ENCODE results near the gene ZNF784.

The ZNF784 gene

DNA sequence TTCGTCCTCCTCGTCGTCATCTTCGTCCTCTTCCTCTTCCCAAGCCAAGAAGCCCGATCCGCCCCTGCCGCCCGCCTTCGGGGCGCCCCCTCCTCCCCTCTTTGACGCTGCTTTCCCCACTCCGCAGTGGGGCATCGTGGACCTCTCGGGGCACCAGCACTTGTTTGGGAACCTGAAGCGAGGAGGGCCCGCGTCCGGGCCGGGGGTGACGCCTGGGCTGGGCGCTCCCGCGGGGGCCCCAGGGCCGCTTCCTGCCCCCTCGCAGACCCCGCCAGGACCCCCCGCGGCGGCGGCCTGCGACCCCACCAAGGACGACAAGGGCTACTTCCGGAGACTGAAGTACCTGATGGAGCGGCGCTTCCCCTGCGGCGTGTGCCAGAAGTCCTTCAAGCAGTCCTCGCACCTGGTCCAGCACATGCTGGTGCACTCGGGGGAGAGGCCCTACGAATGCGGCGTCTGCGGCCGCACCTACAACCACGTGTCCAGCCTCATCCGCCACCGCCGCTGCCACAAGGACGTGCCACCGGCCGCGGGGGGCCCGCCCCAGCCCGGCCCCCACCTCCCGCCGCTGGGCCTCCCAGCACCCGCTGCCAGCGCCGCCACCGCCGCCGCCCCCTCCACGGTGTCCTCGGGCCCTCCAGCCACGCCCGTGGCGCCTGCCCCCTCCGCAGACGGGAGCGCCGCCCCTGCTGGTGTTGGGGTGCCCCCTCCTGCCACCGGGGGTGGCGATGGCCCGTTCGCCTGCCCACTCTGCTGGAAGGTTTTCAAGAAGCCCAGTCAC is 10.2 kb downstream of the ZNF784 start:
- Histone ChIP-seq H3K9me3 (ENCODE audit: control insufficient read depth, low read length) (peaks cover 4% of the 10 kb centered on the region), H3K4me3 (ENCODE audit: insufficient read depth in 1 of 2, low read depth in 1 of 2, low read length in 2 of 2) (no peak overlapping the region), H3K4ac (ENCODE audit: low read depth in 1 of 2, low read length in 2 of 2) (no peak overlapping the region), H3K27ac (ENCODE audit: low read length, poor library complexity, severe bottlenecking) (no peak overlapping the region), H4K91ac (ENCODE audit: low read length) (no peak overlapping the region), H2BK12ac (ENCODE audit: low read length in 2 of 2) (no peak overlapping the region), H2AK5ac (ENCODE audit: low read length, severe bottlenecking) (no peak overlapping the region), H3K18ac (ENCODE audit: low read depth in 1 of 2, low read length in 2 of 2) (no peak overlapping the region), H3K27me3 (ENCODE audit: control insufficient read depth in 1 of 2, insufficient read depth in 1 of 2, low read length in 2 of 2) (no peaks in the 10 kb centered on the region), H2BK15ac (ENCODE audit: low read depth, poor library complexity, severe bottlenecking) (no peak overlapping the region), H2AFZ (ENCODE audit: low read depth, low read length) (no peak overlapping the region), H3K4me2 (ENCODE audit: low read length, poor library complexity, severe bottlenecking) (no peak overlapping the region), H3K23ac (ENCODE audit: low read length in 2 of 2) (no peak overlapping the region), H2BK5ac (ENCODE audit: low read depth, low read length, poor library complexity, severe bottlenecking) (no peak overlapping the region), H3K4me1 (ENCODE audit: control insufficient read depth, insufficient read depth, low read depth, low read length) (peaks cover 3% of the 10 kb centered on the region), H3K9ac (ENCODE audit: low read length) (no peak overlapping the region), H3K36me3 (ENCODE audit: control insufficient read depth in 1 of 2, insufficient read depth in 2 of 2, low read depth in 1 of 2, low read length in 2 of 2) (peaks cover 42 to 79% of the 10 kb centered on the region in 2 experiments), H3K14ac (ENCODE audit: low read length in 2 of 2) (no peak overlapping the region), H4K8ac (ENCODE audit: low read length) (no peak overlapping the region), H3K79me1 (replicated peaks; ENCODE audit: low read length, poor library complexity, severe bottlenecking) (peaks cover 52% of the 10 kb centered on the region), H2BK120ac (ENCODE audit: low read depth, low read length) (no peak overlapping the region)
- DNase-seq = no peak
- 96% methylated on average over 70 of the region's 75 CpGs for WGBS

DNA sequence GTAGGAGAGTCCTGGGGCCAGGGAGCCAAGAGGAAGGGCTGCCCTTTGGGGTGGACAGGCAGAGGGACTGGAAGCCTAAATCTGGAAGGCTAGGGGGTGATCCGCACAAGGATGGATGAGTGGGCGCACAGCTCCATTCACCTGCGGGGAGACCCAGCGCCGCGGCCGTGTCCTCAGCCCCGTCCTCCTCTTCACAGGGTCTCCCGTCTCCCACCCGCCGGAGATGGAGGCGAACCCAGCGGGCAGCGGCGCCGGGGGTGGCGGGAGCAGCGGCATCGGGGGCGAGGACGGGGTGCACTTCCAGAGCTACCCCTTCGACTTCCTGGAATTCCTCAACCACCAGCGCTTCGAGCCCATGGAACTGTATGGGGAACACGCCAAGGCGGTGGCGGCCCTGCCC is 11.0 kb downstream of the ZNF784 start:
- peaks cover 4% of the 10 kb centered on the region for H3K9me3 ChIP-seq (ENCODE audit: control insufficient read depth, low read length)
- no peak overlapping the region for H2BK15ac ChIP-seq (ENCODE audit: low read depth, poor library complexity, severe bottlenecking)

DNA sequence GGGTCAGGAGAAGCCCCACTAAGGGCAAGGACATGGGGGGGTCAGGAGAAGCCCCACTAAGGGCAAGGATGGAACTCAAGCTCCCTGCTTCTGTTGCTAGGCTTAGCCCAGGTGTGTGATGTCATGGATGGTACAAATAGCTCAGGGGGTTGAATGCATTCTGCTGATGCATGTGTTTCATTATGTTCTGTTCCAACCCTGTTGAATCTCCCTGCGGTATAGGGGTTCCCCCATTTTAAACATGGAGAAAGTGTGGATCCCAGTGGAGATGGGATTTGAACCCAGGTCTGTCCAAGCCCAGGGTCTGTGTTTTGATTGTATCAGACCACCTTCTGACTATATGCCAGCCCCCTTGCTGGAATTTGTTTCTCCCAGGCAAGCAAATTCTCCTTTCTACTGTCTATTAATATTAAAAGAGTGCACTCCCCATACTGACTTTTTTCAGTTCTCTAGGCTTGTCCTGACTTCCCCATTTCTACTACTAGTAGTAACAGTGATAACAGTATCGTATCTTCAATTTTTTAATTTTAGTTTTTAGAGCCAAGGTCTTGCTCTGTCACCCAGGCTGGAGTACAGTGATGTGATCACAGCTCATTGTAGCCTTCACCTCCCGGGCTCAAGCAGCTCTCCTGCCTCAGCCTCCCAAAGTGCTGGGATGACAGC is 12.3 kb downstream of the ZNF784 start:
- H2BK15ac ChIP-seq (ENCODE audit: low read depth, poor library complexity, severe bottlenecking) = no peak overlapping the region
- H3K27ac ChIP-seq (ENCODE audit: low read length, poor library complexity, severe bottlenecking) = no peak overlapping the region
- peaks cover 4% of the 10 kb centered on the region for H3K9me3 ChIP-seq (ENCODE audit: control insufficient read depth, low read length)
- no peak overlapping the region for H2BK12ac ChIP-seq (ENCODE audit: low read length in 2 of 2)
- H4K8ac ChIP-seq (ENCODE audit: low read length) = no peak overlapping the region
- no peak overlapping the region for H3K18ac ChIP-seq (ENCODE audit: low read depth in 1 of 2, low read length in 2 of 2)
- H3K4me1 ChIP-seq (ENCODE audit: control insufficient read depth, insufficient read depth, low read depth, low read length) = peaks cover 5% of the 10 kb centered on the region
- H2BK5ac ChIP-seq (ENCODE audit: low read depth, low read length, poor library complexity, severe bottlenecking) = no peak overlapping the region
- no peak for DNase-seq
- H4K91ac ChIP-seq (ENCODE audit: low read length) = no peak overlapping the region
- H3K14ac ChIP-seq (ENCODE audit: low read length in 2 of 2) = no peak overlapping the region
- H2AFZ ChIP-seq (ENCODE audit: low read depth, low read length) = no peak overlapping the region
- H2AK5ac ChIP-seq (ENCODE audit: low read length, severe bottlenecking) = no peak overlapping the region
- H3K23ac ChIP-seq (ENCODE audit: low read length in 2 of 2) = no peak overlapping the region
- peaks cover 46 to 71% of the 10 kb centered on the region in 2 experiments for H3K36me3 ChIP-seq (ENCODE audit: control insufficient read depth in 1 of 2, insufficient read depth in 2 of 2, low read depth in 1 of 2, low read length in 2 of 2)
- peaks cover 49% of the 10 kb centered on the region for H3K79me1 ChIP-seq (replicated peaks; ENCODE audit: low read length, poor library complexity, severe bottlenecking)
- no peak overlapping the region for H3K4me3 ChIP-seq (ENCODE audit: insufficient read depth in 1 of 2, low read depth in 1 of 2, low read length in 2 of 2)
- H3K4me2 ChIP-seq (ENCODE audit: low read length, poor library complexity, severe bottlenecking) = no peak overlapping the region
- no peaks in the 10 kb centered on the region for H3K27me3 ChIP-seq (ENCODE audit: control insufficient read depth in 1 of 2, insufficient read depth in 1 of 2, low read length in 2 of 2)
- no peak overlapping the region for H3K9ac ChIP-seq (ENCODE audit: low read length)
- no peak overlapping the region for H3K4ac ChIP-seq (ENCODE audit: low read depth in 1 of 2, low read length in 2 of 2)
- no peak overlapping the region for H2BK120ac ChIP-seq (ENCODE audit: low read depth, low read length)
- 100% methylated on average over 3 of the region's 3 CpGs for WGBS

More for the DNA sequence above, 11.0 kb downstream of the ZNF784 start:
- H3K9ac ChIP-seq (ENCODE audit: low read length) = no peak overlapping the region
- no peak for DNase-seq
- H2AFZ ChIP-seq (ENCODE audit: low read depth, low read length) = no peak overlapping the region
- no peak overlapping the region for H3K4me3 ChIP-seq (ENCODE audit: insufficient read depth in 1 of 2, low read depth in 1 of 2, low read length in 2 of 2)
- H3K36me3 ChIP-seq (ENCODE audit: control insufficient read depth in 1 of 2, insufficient read depth in 2 of 2, low read depth in 1 of 2, low read length in 2 of 2) = peaks cover 46 to 79% of the 10 kb centered on the region in 2 experiments
- H3K4me1 ChIP-seq (ENCODE audit: control insufficient read depth, insufficient read depth, low read depth, low read length) = peaks cover 3% of the 10 kb centered on the region
- H3K27ac ChIP-seq (ENCODE audit: low read length, poor library complexity, severe bottlenecking) = no peak overlapping the region
- no peak overlapping the region for H2BK120ac ChIP-seq (ENCODE audit: low read depth, low read length)
- peaks cover 49% of the 10 kb centered on the region for H3K79me1 ChIP-seq (replicated peaks; ENCODE audit: low read length, poor library complexity, severe bottlenecking)
- H4K91ac ChIP-seq (ENCODE audit: low read length) = no peak overlapping the region
- H3K14ac ChIP-seq (ENCODE audit: low read length in 2 of 2) = no peak overlapping the region
- no peak overlapping the region for H2BK12ac ChIP-seq (ENCODE audit: low read length in 2 of 2)
- no peak overlapping the region for H3K18ac ChIP-seq (ENCODE audit: low read depth in 1 of 2, low read length in 2 of 2)
- no peaks in the 10 kb centered on the region for H3K27me3 ChIP-seq (ENCODE audit: control insufficient read depth in 1 of 2, insufficient read depth in 1 of 2, low read length in 2 of 2)
- no peak overlapping the region for H3K4me2 ChIP-seq (ENCODE audit: low read length, poor library complexity, severe bottlenecking)
- no peak overlapping the region for H2BK5ac ChIP-seq (ENCODE audit: low read depth, low read length, poor library complexity, severe bottlenecking)
- no peak overlapping the region for H3K4ac ChIP-seq (ENCODE audit: low read depth in 1 of 2, low read length in 2 of 2)
- H3K23ac ChIP-seq (ENCODE audit: low read length in 2 of 2) = no peak overlapping the region
- H4K8ac ChIP-seq (ENCODE audit: low read length) = no peak overlapping the region
- no peak overlapping the region for H2AK5ac ChIP-seq (ENCODE audit: low read length, severe bottlenecking)
- 96% methylated on average over 24 of the region's 27 CpGs for WGBS

DNA sequence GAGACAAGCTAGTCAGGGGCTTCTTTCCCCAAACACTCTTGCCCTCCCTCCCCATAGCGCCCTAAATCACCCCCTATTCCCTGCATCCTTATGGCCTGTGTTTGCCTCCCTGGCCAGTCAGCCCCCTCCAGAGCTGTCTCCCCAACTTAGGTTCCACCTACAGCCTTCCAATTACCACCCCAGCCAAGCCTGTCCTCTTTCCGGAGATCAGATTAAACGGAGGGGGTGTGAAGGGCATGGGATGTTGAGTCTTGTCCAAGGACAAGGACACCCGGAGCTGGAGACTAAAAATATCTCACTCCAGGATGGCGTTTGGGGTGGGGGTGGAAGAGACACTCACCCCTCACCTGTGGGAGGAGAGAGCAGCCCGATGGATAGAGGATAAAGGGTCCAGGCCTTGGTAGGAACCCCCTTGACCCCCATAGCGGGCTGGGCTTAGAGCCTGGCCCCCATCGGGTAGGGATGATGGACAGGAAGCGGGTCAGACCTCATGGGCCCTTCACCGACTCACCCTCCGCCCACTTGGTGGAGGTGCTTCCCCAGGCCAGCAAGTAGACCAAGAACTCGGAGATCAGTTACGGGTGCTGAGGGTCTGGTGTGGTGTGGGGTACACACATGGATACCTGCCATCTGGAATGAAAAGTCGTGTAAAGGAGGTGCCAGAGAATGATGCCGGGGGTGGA is 12.9 kb downstream of the ZNF784 start:
- Histone ChIP-seq H2BK15ac (ENCODE audit: low read depth, poor library complexity, severe bottlenecking) (no peak overlapping the region), H2BK12ac (ENCODE audit: low read length in 2 of 2) (no peak overlapping the region), H3K79me1 (replicated peaks; ENCODE audit: low read length, poor library complexity, severe bottlenecking) (peaks cover 43% of the 10 kb centered on the region), H3K27ac (ENCODE audit: low read length, poor library complexity, severe bottlenecking) (no peak overlapping the region), H3K9me3 (ENCODE audit: control insufficient read depth, low read length) (peaks cover 4% of the 10 kb centered on the region), H3K18ac (ENCODE audit: low read depth in 1 of 2, low read length in 2 of 2) (no peak overlapping the region), H2AFZ (ENCODE audit: low read depth, low read length) (no peak overlapping the region), H2AK5ac (ENCODE audit: low read length, severe bottlenecking) (no peak overlapping the region), H2BK120ac (ENCODE audit: low read depth, low read length) (no peak overlapping the region), H4K91ac (ENCODE audit: low read length) (no peak overlapping the region), H3K4me2 (ENCODE audit: low read length, poor library complexity, severe bottlenecking) (no peak overlapping the region), H2BK5ac (ENCODE audit: low read depth, low read length, poor library complexity, severe bottlenecking) (no peak overlapping the region), H3K14ac (ENCODE audit: low read length in 2 of 2) (no peak overlapping the region), H3K4me3 (ENCODE audit: insufficient read depth in 1 of 2, low read depth in 1 of 2, low read length in 2 of 2) (no peak overlapping the region), H3K27me3 (ENCODE audit: control insufficient read depth in 1 of 2, insufficient read depth in 1 of 2, low read length in 2 of 2) (no peaks in the 10 kb centered on the region), H3K4me1 (ENCODE audit: control insufficient read depth, insufficient read depth, low read depth, low read length) (peaks cover 9% of the 10 kb centered on the region), H3K9ac (ENCODE audit: low read length) (no peak overlapping the region), H3K4ac (ENCODE audit: low read depth in 1 of 2, low read length in 2 of 2) (no peak overlapping the region), H3K23ac (ENCODE audit: low read length in 2 of 2) (no peak overlapping the region), H4K8ac (ENCODE audit: low read length) (no peak overlapping the region), H3K36me3 (ENCODE audit: control insufficient read depth in 1 of 2, insufficient read depth in 2 of 2, low read depth in 1 of 2, low read length in 2 of 2) (peaks cover 47 to 67% of the 10 kb centered on the region in 2 experiments)
- WGBS = 96% methylated on average over 15 of the region's 15 CpGs
- DNase-seq = no peak

Data from mesenchymal stem cell (in vitro differentiated cells and primary cell).